Thyroid gland (tissue), 4 donors: Measurements from ENCODE around the gene C1GALT1C1.

Experiments used
- POLR2A ChIP-seq, 2 donors: fragments of 450-650 bp; IDR thresholded peaks; one replicate each; pipeline ENCODE4 v1.6.1; 2017; ENCODE audit warnings: antibody characterized with exemption in 2 of 2, mild to moderate bottlenecking in 2 of 2, moderate library complexity in 1 of 2
- TF ChIP-seq, protein P1 (sequence below), 6 experiments: fragments of 200-600 bp in 3 of 6; fragments of 450-650 bp in 3 of 6; sonication (generic) in 3 of 6; IDR thresholded peaks; one replicate each; pipeline ENCODE4 v1.5.1; 2016 to 2019; ENCODE audit warnings: antibody characterized with exemption in 6 of 6, mild to moderate bottlenecking in 2 of 6, inconsistent platforms in 1 of 6, moderate library complexity in 1 of 6

DNA sequence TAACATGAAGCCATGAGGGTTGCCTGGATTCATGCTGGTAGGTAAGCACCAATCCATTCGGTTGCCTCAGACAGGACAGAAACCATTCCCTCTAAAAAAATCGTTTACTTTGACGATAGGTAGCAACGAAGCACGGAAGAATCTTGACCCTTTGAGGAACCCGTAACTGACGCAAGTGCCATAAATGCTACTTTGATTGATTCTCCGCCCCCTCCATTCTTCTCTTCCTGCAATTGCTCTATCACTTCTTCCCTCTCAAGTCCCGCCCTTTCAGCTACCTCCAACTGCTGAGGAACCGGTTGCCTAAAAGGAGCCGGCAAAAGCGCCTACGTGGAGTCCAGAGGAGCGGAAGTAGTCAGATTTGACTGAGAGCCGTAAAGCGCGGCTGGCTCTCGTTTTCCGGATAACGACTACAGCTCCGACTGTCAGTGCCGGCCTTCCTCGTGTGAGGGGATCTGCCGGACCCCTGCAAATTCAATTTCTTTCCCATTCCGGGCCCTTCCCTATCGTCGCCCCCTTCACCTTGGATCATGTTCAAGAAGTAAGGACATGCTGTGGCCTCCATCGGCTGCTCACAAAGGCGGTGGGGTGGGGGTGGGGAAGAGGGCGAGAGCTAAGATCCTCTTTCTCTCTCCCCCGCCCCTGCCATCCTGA lies 26.0 kb downstream of the C1GALT1C1 start, which contains the start of gene MCTS1:
- peak in 1 of 2 donors; percentile 53 for TF ChIP-seq POLR2A (IDR thresholded peaks at IDR 0.05)
- TF ChIP-seq, protein P1, sequence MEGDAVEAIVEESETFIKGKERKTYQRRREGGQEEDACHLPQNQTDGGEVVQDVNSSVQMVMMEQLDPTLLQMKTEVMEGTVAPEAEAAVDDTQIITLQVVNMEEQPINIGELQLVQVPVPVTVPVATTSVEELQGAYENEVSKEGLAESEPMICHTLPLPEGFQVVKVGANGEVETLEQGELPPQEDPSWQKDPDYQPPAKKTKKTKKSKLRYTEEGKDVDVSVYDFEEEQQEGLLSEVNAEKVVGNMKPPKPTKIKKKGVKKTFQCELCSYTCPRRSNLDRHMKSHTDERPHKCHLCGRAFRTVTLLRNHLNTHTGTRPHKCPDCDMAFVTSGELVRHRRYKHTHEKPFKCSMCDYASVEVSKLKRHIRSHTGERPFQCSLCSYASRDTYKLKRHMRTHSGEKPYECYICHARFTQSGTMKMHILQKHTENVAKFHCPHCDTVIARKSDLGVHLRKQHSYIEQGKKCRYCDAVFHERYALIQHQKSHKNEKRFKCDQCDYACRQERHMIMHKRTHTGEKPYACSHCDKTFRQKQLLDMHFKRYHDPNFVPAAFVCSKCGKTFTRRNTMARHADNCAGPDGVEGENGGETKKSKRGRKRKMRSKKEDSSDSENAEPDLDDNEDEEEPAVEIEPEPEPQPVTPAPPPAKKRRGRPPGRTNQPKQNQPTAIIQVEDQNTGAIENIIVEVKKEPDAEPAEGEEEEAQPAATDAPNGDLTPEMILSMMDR (IDR thresholded peaks at IDR 0.05) = no peak
